Measurements from ENCODE around the gene PRKAB2. TPM values are rescaled to one million over a fixed set of nuclear protein-coding genes. Genes with fewer than 3 reads are reported as not detected.
"Not testable (repeated sequence)": the region's sequence is repeated elsewhere in the genome, so short reads cannot be mapped to it uniquely, and the experiment has no call there.

Gene PRKAB2
- total RNA-seq, 1 donor from 2014 or later, result 27.9 TPM

GRCh38 chr1:147185432-147185831 is 13.2 kb upstream of the PRKAB2 start:
- intact Hi-C loops (cut with DNase I), result no loop called here
- DNase-seq (ENCODE audit: low spot score), result no peak

GRCh38 chr1:147177611-147178380 is 5.5 kb upstream of the PRKAB2 start:
- DNase-seq (ENCODE audit: low spot score), result no peak
- intact Hi-C loops (cut with DNase I), result no loop called here

GRCh38 chr1:147171399-147172167 is 687 bp downstream of the PRKAB2 start:
- intact Hi-C loops (cut with DNase I), result loop anchor here (1.0 kb wide), 1 partner anchor 71 kb away; the partner anchor contains the start of gene CHD1L
- no peak for DNase-seq (ENCODE audit: low spot score)

- intact Hi-C loops (cut with DNase I), result no loop called here
- no peak for DNase-seq (ENCODE audit: low spot score)
Measured at GRCh38 chr1:147169840-147170674, 2.2 kb downstream of the PRKAB2 start.

- intact Hi-C loops (cut with DNase I), result no loop called here
- DNase-seq (ENCODE audit: low spot score), result no peak
Measured at GRCh38 chr1:147169171-147169570, 3.1 kb downstream of the PRKAB2 start.

GRCh38 chr1:147168626-147169058 is 3.6 kb downstream of the PRKAB2 start:
- intact Hi-C loops (cut with DNase I), result no loop called here
- no peak for DNase-seq (ENCODE audit: low spot score)

- intact Hi-C loops (cut with DNase I), result no loop called here
Measured at GRCh38 chr1:147167365-147167764, 4.9 kb downstream of the PRKAB2 start.

GRCh38 chr1:147163019-147163418 is 9.3 kb downstream of the PRKAB2 start:
- intact Hi-C loops (cut with DNase I), result no loop called here
- no peak for DNase-seq (ENCODE audit: low spot score)

More at GRCh38 chr1:147167365-147167764, 4.9 kb downstream of the PRKAB2 start:
- no peak for DNase-seq (ENCODE audit: low spot score)

GRCh38 chr1:147162093-147162492 is 10.2 kb downstream of the PRKAB2 start:
- DNase-seq (ENCODE audit: low spot score), result no peak
- intact Hi-C loops (cut with DNase I), result no loop called here

GRCh38 chr1:147157116-147157515 is 15.2 kb downstream of the PRKAB2 start:
- DNase-seq (ENCODE audit: low spot score); intact Hi-C loops (cut with DNase I): not testable (repeated sequence)

GRCh38 chr1:147156642-147157041 is 15.6 kb downstream of the PRKAB2 start:
- intact Hi-C loops (cut with DNase I), result no loop called here

GRCh38 chr1:147152772-147153171 is 19.5 kb downstream of the PRKAB2 start:
- intact Hi-C loops (cut with DNase I), result no loop called here
- no peak for DNase-seq (ENCODE audit: low spot score)

More at GRCh38 chr1:147156642-147157041, 15.6 kb downstream of the PRKAB2 start:
- DNase-seq (ENCODE audit: low spot score), result no peak

- intact Hi-C loops (cut with DNase I), result no loop called here
Measured at GRCh38 chr1:147151244-147151643, 21.0 kb downstream of the PRKAB2 start.

GRCh38 chr1:147142886-147143285 is 29.4 kb downstream of the PRKAB2 start:
- no peak for DNase-seq (ENCODE audit: low spot score)
- intact Hi-C loops (cut with DNase I), result no loop called here

More at GRCh38 chr1:147151244-147151643, 21.0 kb downstream of the PRKAB2 start:
- DNase-seq (ENCODE audit: low spot score), result no peak

- DNase-seq (ENCODE audit: low spot score); intact Hi-C loops (cut with DNase I): not testable (repeated sequence)
Measured at GRCh38 chr1:147130721-147131120, 41.5 kb downstream of the PRKAB2 start.

- intact Hi-C loops (cut with DNase I), result no loop called here
- no peak for DNase-seq (ENCODE audit: low spot score)
Measured at GRCh38 chr1:147129116-147129873, 43.0 kb downstream of the PRKAB2 start.

- no peak for DNase-seq (ENCODE audit: low spot score)
- intact Hi-C loops (cut with DNase I), result no loop called here
Measured at GRCh38 chr1:147124266-147124665, 48.0 kb downstream of the PRKAB2 start.

- intact Hi-C loops (cut with DNase I), result no loop called here
- no peak for DNase-seq (ENCODE audit: low spot score)
Measured at GRCh38 chr1:147117109-147117508, 55.2 kb downstream of the PRKAB2 start.

- no peak for DNase-seq (ENCODE audit: low spot score)
- intact Hi-C loops (cut with DNase I), result no loop called here
Measured at GRCh38 chr1:147115496-147115895, 56.8 kb downstream of the PRKAB2 start.

Data from cardiac septum (tissue), 1 donor.